Right forelimb (tissue), 1 donor: ENCODE results near the gene DDAH2.

Experiments
- DNase-seq: peaks from one replicate; pipeline ENCODE4 v3.0.0-alpha.2; 2018

The DDAH2 gene, protein sequence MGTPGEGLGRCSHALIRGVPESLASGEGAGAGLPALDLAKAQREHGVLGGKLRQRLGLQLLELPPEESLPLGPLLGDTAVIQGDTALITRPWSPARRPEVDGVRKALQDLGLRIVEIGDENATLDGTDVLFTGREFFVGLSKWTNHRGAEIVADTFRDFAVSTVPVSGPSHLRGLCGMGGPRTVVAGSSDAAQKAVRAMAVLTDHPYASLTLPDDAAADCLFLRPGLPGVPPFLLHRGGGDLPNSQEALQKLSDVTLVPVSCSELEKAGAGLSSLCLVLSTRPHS

DNA sequence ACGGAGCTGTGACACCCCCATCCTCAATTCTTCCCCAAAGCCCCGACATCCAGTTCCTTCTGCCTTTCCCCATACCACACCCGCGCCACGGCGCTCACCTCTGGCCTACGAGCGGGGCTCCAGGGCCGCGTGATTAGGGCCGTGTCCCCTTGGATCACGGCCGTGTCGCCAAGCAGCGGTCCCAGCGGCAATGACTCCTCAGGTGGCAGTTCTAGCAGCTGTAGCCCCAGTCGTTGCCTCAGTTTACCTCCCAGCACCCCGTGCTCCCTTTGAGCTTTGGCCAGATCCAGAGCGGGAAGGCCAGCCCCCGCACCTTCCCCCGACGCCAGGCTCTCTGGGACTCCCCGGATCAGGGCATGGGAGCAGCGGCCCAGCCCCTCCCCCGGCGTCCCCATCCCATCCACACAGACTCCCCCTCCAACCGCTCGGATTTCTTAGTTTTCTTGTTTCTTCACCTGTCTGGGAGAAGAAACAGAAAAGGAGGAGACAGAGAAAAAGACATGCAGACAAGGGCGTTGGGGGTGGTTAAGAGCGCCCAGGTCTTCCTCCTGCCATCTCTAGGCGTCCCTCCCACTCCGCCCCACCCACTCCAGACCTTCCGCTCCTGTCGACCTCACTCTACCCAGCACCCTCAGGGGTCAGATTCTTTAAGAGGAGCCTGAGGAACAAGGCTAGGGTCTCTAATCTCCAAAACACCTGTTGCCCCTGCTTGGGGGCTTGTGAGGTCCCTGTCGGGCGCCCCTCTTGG, at the start of gene DDAH2:
TSS of gene DDAH2 (minus strand) at position 533 of the 748 bp plus-strand sequence. CDS start at position 395, 138 bp downstream.
- DNase-seq, result no peak

DNA sequence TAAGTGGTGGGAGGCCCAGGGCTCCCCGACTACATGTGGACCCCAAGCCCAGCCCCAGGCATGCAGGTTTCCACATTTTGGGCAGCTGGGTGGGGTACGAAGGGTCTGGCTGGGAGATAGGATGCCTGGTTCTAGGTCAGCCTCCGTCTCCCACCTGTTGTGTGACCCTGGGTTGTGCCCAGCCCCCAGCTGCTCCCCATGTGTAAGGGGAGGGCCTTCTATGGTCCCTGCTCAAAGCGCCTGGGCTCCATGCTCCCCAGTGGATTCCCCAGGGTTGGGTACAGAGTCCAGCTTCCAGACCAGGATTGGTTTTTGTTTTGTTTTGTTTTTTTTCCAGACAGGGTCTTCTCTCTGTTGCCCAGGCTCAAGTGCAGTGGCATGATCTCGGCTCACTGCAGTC, 49.1 kb upstream of the DDAH2 start:
- DNase-seq, result no peak

DNA sequence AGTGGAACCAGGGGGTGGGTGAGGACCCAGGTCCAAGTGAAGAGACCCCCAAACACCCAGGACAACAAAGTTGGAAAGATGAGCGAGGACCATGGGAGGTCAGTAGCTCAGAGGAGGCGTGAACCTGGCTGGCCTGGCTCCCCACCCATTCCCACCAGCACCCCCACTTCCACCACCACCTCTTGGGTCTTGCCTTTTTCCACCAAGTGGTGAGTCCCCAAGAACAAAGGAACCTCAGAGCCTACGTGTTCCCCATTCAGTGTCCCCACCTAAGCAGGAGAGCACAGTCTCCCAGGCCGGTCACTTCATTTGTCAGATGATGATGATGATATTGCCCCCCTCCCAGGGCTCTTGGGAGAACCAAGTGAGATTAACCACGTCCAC, 48.6 kb upstream of the DDAH2 start:
- no peak for DNase-seq

- DNase-seq, result peak; percentile 67
These were observed 48.0 kb upstream of the DDAH2 start, which contains the start of gene VWA7 for GRCh38 chr6:31776989-31777666. Gene VWA7 (minus strand): TSS chr6:31777328. CDS start chr6:31776779, 549 bp downstream.

DNA sequence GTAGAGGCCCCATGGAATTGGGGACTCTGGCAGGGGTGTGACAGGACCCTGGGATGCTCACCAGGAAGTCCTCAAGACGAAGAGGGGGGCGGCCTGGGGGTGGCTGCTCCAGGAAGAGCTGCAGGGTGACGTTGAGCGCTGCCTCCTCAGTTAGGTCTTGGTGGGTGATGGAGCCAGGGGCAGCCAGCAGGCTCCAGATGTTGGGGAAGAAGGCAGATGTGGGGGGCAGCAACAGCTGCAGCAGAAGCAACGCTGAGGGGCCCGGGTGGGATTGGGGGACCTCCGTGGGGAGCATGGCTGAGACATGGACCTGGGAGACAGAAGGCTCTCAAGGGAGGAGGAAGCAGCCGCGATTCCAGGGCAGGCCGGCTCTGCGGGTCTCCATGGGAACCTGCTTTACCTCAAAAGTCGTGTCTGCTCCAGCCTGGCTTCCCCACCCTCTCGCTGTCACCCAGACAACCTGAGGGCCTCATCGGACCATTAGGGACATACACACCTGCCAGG, 47.4 kb upstream of the DDAH2 start:
- no peak for DNase-seq

- DNase-seq, result no peak
These were observed 46.8 kb upstream of the DDAH2 start for GRCh38 chr6:31775633-31776484.

GRCh38 chr6:31775184-31775583, 46.1 kb upstream of the DDAH2 start:
- DNase-seq, result no peak

DNA sequence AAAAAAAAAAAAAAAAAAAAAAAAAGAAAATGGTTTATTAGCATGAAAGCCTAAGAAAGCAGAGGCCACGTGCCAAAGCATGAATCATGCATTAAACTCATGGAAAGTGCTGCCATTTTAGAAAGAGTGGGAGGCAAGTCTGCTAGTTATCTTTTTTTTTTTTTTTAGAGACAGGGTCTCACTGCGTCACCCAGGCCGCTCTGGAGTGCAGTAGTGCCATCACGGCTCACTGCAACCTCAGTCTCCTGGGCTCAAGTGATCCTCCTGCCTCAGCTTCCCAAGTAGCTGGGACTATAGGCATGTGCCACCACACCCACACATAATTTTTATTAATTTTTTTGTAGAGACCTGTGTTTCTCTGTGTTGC, 42.9 kb upstream of the DDAH2 start:
- DNase-seq, result no peak

- no peak for DNase-seq
These were observed 41.8 kb upstream of the DDAH2 start for GRCh38 chr6:31770860-31771259.

- no peak for DNase-seq
These were observed 40.7 kb upstream of the DDAH2 start for GRCh38 chr6:31769684-31770371.

DNA sequence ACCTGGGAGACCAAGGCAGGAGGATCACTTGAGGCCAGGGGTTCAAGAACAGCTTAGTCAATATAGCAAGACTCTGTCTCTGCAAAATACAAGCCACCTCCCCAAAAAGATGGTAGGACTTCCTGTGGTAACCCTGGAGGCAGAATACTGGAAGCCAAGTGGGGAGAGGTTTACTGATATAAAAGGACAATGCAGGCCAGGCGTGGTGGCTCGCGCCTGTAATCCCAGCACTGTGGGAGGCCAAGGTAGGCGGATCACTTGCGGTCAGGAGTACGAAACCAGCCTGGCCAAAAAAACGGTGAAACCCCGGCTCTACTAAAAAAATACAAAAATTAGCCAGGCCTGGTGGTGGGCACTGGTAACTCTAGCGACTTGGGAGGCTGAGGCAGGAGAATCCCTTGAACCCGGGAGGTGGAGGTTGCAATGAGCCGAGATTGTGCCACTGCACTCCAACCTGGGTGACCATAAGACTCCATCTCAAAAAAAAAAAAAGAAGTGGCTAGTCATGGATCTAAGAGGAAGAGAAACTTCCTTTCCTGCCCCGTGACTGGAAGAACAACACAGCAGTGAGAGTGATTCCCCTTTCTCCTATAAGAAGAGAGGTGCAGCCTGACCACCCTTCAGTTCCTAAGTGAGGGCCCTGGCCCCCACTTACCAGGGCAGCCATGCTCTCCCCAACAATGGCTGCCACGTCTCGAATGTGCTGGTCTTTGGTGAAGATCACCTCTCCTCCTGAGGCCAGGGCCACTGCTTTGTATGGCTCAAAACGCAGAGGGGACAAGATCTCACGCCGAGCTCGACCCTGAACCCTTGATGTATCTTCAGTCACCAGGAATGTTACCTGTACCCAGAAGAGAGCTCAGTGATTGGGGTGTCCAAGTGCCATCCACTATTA, 39.5 kb upstream of the DDAH2 start:
- no peak for DNase-seq

DNA sequence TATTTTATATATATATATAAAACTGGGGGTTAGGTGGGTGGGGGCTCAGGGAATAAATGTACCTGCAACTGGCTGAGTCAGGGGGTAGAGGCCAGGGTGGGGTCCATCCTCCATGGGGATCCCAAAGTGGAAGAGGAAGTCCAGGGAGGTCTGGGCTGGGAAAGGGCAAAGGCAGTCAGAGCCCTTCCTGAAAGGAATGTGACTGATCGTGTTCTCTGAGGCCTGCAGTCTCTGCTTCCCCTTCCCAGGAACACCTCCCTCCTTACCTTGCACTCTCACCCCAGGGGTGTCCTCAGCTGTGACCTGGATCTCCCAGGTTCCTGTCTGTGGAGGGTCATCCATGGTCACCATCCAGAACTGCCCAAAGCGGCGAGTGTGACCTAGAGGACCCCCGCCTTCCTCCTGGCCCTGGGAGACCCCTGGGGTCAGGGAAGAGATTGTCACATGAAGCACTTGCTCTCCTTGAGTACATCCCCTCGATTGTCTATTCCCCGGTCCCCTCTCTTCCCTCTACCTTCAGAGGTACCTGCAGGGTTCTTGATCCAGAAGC, 38.1 kb upstream of the DDAH2 start:
- no peak for DNase-seq

DNA sequence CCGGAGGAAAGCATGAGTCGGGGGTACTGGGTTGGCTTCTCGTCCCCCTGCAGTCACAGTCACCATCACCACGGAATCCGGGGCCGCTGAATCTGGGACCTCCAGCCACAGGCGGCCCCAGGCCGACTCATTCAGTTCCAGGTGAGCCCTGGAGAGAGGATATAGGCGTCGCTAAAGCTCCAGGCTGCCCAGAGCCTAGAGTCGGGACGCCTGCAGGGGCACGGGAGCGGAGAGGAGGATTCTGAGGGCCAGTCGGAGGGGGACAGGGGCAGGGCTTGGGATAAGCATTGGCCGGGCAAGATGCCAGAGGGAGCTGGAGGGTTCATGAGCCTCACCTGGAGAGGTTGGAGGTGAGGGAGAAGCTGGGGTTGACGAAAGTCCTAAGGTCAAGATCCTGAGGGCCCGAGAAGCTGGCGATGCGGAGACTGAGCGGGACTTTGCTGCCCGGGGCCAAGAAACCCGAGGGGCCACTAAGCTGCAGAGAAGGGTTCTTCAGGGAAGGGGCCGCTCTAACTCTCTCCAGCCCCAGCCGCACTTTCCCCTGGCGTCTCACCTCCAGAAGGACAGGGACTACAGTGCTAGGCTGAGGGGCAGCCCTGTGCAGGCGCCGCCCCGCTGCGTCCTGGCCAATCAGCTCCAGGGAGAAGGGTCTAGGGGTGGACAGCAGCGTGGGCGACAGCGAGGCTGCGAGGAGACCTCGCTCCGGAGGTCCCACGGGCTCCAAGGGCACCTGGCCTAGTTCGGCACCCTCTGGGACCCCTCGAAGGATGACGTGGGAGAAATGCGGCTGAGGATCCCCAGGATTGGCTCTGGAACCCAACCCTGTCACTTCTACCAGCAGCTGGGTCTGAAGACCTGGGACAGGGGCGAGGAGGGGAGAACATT, 37.1 kb upstream of the DDAH2 start:
- no peak for DNase-seq

GRCh38 chr6:31765559-31765909, 36.4 kb upstream of the DDAH2 start:
- DNase-seq, result no peak

- no peak for DNase-seq
These were observed 35.1 kb upstream of the DDAH2 start for GRCh38 chr6:31764198-31764597.

DNA sequence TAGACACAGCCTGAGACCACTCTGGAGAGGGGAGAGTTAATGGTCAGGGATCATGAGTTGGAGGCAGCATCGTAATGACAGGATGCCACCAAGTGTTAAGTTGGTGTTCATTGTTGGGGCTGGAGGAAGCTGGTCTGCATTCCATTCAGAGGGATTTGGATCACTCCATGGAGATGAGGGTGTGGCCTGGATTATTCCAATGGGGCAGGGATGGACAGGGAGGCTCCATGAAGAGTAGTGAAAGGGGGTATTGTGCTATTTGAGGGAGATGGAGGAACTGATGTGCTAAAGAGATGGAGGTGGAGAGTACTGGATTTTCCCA, 34.5 kb upstream of the DDAH2 start:
- no peak for DNase-seq

DNA sequence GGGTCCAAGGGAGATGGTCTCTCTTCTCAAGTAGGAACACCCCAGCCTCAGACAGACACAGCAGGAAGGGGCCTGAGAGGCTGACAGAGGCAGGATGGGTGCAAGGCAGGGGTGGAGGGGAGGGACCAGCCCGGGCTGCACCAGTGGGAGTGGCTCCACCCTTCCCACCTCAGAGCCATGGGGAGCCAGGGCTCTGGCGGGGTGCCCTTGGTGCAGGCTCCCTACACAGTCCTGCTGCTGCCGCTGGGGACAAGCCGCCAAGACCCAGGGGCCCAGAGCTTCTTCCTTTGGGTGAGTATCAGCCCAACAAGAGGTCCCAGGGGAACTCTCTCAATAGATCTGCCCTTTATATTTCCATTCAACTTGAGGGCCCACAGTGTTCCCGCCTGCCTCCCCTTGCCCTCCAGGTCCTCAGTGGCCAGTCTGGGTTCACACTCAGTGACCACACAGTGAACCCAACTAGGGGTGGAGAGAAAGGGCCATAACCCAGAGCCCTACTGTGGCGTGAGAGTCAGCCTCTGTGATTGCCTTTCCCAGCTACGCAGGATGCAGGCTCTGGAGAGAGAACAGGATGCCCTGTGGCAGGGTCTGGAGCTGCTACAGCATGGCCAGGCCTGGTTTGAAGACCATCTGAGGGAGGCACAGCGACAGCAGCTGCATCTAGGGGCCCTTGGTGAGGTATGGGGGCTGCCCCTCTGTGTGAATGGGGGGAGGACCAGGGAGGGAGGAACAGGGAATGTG, 33.9 kb upstream of the DDAH2 start:
- no peak for DNase-seq

DNA sequence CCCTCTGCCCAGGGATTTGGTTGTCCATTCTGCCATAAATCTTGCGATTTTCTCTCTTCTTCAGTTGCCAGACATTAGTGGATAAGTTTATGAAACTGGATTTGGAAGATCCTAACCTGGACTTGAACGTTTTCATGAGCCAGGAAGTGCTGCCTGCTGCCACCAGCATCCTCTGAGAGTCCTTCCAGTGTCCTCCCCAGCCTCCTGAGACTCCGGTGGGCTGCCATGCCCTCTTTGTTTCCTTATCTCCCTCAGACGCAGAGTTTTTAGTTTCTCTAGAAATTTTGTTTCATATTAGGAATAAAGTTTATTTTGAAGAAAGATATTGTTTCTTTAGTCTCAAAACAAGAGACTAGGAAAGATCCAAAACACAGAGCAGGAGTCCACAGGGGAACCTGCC, 33.3 kb upstream of the DDAH2 start, which contains the start of gene SAPCD1:
TSS of gene SAPCD1 (plus strand) at position 301 of the 400 bp plus-strand sequence. CDS start 399 bp downstream, outside the sequence.
- DNase-seq, result no peak

DNA sequence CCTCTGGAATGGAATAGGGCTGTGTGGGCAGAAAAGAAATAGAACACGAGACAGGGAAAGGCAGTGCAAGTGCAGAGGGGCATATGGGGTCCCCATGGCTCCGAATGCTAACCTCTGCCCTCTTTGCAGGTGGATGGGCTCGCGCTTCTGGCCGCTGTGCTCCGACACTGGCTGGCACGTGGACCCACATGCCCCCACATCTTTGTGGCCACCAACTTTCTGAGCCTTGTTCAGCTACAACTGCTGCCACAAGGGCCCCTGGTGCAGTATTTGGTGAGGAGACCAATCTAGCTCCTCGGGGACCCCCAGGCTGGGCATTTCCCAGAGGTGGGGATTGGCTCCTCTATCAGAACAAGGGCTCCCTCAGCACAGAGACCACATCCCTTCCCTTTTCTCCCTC, 32.2 kb upstream of the DDAH2 start:
- no peak for DNase-seq
